HEK293 (cell line): ENCODE results near the gene DENR.

ENCODE experiments used
- CTCF ChIA-PET: fragments of 350-600 bp; formaldehyde crosslinking; extraction: SDS; loops from one replicate; lab custom pipeline; 2021; ENCODE audit warnings: antibody characterized with exemption; lab: Yijun Ruan, JAX
- POLR2A ChIA-PET: fragments of 300-600 bp; formaldehyde crosslinking; extraction: SDS; loops from one replicate; lab custom pipeline; 2020; ENCODE audit warnings: antibody characterized with exemption, inconsistent platforms; lab: Yijun Ruan, JAX
- H3K27ac ChIP-seq: fragments of 200-500 bp; sonication (Bioruptor generic); 2 replicates; pipeline ENCODE4 v1.5.1; 2014; ENCODE audit warnings: low read depth, low read length, control low read depth, inconsistent platforms; ENCODE audit errors: extremely low read depth
- H3K36me3 ChIP-seq, 2 experiments: fragments of 200-500 bp in 1 of 2; sonication (Bioruptor generic) in 1 of 2; 1 replicate in 1 of 2; 2 replicates in 1 of 2; pipeline ENCODE4 v1.5.1; 2014 to 2017; ENCODE audit warnings: inconsistent platforms in 2 of 2, low read length in 2 of 2; ENCODE audit not compliant: control insufficient read depth in 2 of 2, insufficient read depth in 1 of 2
- H3K4me1 ChIP-seq: fragments of 200-500 bp; sonication (Bioruptor generic); 2 replicates; pipeline ENCODE4 v1.5.1; 2014; ENCODE audit warnings: mild to moderate bottlenecking, low read length, inconsistent platforms; ENCODE audit not compliant: control insufficient read depth, insufficient read depth
- H3K4me3 ChIP-seq: 2 replicates; pipeline ENCODE4 v1.5.1; 2011; ENCODE audit warnings: low read depth, mild to moderate bottlenecking, control low read depth, low read length, moderate library complexity
- H3K9me3 ChIP-seq: fragments of 200-500 bp; sonication (Bioruptor generic); 2 replicates; pipeline ENCODE4 v1.5.1; 2014; ENCODE audit warnings: low read depth, low read length, inconsistent platforms; ENCODE audit not compliant: control insufficient read depth, insufficient read depth
- BCL11A ChIP-seq: fragments of 450-650 bp; formaldehyde crosslinking; IDR thresholded peaks from 2 replicates; pipeline ENCODE4 v1.5.1; 2016; ENCODE audit warnings: low read depth, missing biosample characterization, missing genetic modification characterization
- MYNN ChIP-seq: fragments of 450-650 bp; formaldehyde crosslinking; IDR thresholded peaks from 2 replicates; pipeline ENCODE4 v1.5.1; 2016; ENCODE audit warnings: missing biosample characterization, missing genetic modification characterization, borderline replicate concordance
- PRDM10 ChIP-seq: fragments of 450-650 bp; formaldehyde crosslinking; IDR thresholded peaks from 2 replicates; pipeline ENCODE4 v1.5.1; 2016; ENCODE audit warnings: missing biosample characterization, missing genetic modification characterization
- PRDM4 ChIP-seq: fragments of 450-650 bp; formaldehyde crosslinking; IDR thresholded peaks from 2 replicates; pipeline ENCODE4 v1.5.1; 2017; ENCODE audit warnings: missing biosample characterization, missing genetic modification characterization
- REST ChIP-seq: fragments of 450-650 bp; formaldehyde crosslinking; IDR thresholded peaks from 2 replicates; pipeline ENCODE4 v1.5.1; 2016; ENCODE audit warnings: missing biosample characterization, missing genetic modification characterization
- YY2 ChIP-seq: fragments of 450-650 bp; formaldehyde crosslinking; IDR thresholded peaks from 2 replicates; pipeline ENCODE4 v1.5.1; 2016; ENCODE audit warnings: missing biosample characterization, missing genetic modification characterization
- ZFHX2 ChIP-seq: fragments of 450-650 bp; formaldehyde crosslinking; conservative IDR thresholded peaks from 2 replicates; pipeline ENCODE4 v1.5.1; 2016; ENCODE audit warnings: missing biosample characterization, missing genetic modification characterization
- ZNF132 ChIP-seq: fragments of 450-650 bp; formaldehyde crosslinking; IDR thresholded peaks from 2 replicates; pipeline ENCODE4 v1.5.1; 2017; ENCODE audit warnings: missing biosample characterization, missing genetic modification characterization, borderline replicate concordance
- ZNF266 ChIP-seq: fragments of 450-650 bp; formaldehyde crosslinking; IDR thresholded peaks from 2 replicates; pipeline ENCODE4 v1.5.1; 2016; ENCODE audit warnings: missing biosample characterization, missing genetic modification characterization, low read depth
- ZNF335 ChIP-seq: fragments of 450-650 bp; formaldehyde crosslinking; conservative IDR thresholded peaks from 2 replicates; pipeline ENCODE4 v1.5.1; 2016; ENCODE audit warnings: missing biosample characterization, missing genetic modification characterization
- ZNF354C ChIP-seq: fragments of 450-650 bp; formaldehyde crosslinking; IDR thresholded peaks from 2 replicates; pipeline ENCODE4 v1.5.1; 2016; ENCODE audit warnings: missing biosample characterization, missing genetic modification characterization, low read depth, borderline replicate concordance
- ZNF362 ChIP-seq: fragments of 450-650 bp; formaldehyde crosslinking; IDR thresholded peaks from 2 replicates; pipeline ENCODE4 v1.5.1; 2016; ENCODE audit warnings: missing biosample characterization, missing genetic modification characterization
- ZNF488 ChIP-seq: fragments of 450-650 bp; formaldehyde crosslinking; IDR thresholded peaks from 2 replicates; pipeline ENCODE4 v1.5.1; 2016; ENCODE audit warnings: missing biosample characterization, missing genetic modification characterization
- ZNF624 ChIP-seq: fragments of 450-650 bp; formaldehyde crosslinking; IDR thresholded peaks from 2 replicates; pipeline ENCODE4 v1.5.1; 2017; ENCODE audit warnings: missing biosample characterization, missing genetic modification characterization
- ZNF747 ChIP-seq: fragments of 450-650 bp; formaldehyde crosslinking; IDR thresholded peaks from 2 replicates; pipeline ENCODE4 v1.5.1; 2016; ENCODE audit warnings: missing biosample characterization, missing genetic modification characterization
- ZNF830 ChIP-seq: fragments of 450-650 bp; IDR thresholded peaks from 2 replicates; pipeline ENCODE4 v1.5.0; 2018; ENCODE audit warnings: missing biosample characterization, missing genetic modification characterization, low read depth, mild to moderate bottlenecking, moderate library complexity
- TF ChIP-seq, protein P1 (sequence below): fragments of 450-650 bp; formaldehyde crosslinking; IDR thresholded peaks from 2 replicates; pipeline ENCODE4 v1.5.1; 2016; ENCODE audit warnings: missing biosample characterization, missing genetic modification characterization, borderline replicate concordance
- TF ChIP-seq, protein P2 (sequence below): fragments of 450-650 bp; formaldehyde crosslinking; IDR thresholded peaks from 2 replicates; pipeline ENCODE4 v1.5.1; 2016; ENCODE audit warnings: missing biosample characterization, missing genetic modification characterization
- TF ChIP-seq, protein P3 (sequence below): fragments of 450-650 bp; formaldehyde crosslinking; IDR thresholded peaks from 2 replicates; pipeline ENCODE4 v1.5.1; 2016; ENCODE audit warnings: missing biosample characterization, missing genetic modification characterization

Gene DENR

DNA sequence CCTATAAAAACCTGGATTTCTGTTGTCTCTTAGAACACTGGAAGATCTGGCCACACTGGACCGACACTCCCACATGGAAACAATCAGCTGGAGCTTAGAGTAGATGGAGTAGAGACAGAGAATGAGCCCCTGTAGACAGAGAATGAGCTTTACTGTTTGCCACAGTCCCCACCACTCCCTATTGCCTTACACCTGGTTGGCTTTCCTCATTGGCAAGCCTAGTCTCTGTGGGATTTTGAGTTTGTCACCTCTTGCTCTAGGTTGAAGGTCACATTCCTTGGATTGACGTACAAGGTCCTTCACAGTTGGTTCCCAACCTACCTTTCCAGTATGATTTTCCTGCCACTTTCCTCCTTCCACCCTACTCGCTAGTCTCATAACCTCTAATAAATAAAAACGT, 20.0 kb upstream of the DENR start:
- POLR2A ChIA-PET = no interaction called here
- H3K36me3 ChIP-seq = no peaks in the 10 kb centered on the region
- CTCF ChIA-PET = no interaction called here

More for the DNA sequence above, 20.0 kb upstream of the DENR start:
- Histone ChIP-seq H3K27ac (no peak overlapping the region), H3K4me3 (no peak overlapping the region), H3K9me3 (no peaks in the 10 kb centered on the region), H3K4me1 (no peaks in the 10 kb centered on the region)
- no peak for TF ChIP-seq ZNF266 (tag by site-specific recombination)
- TF ChIP-seq ZNF354C (tag by site-specific recombination) = no peak
- no peak for TF ChIP-seq REST (tag by site-specific recombination)
- no peak for TF ChIP-seq ZFHX2
- TF ChIP-seq, protein P1, sequence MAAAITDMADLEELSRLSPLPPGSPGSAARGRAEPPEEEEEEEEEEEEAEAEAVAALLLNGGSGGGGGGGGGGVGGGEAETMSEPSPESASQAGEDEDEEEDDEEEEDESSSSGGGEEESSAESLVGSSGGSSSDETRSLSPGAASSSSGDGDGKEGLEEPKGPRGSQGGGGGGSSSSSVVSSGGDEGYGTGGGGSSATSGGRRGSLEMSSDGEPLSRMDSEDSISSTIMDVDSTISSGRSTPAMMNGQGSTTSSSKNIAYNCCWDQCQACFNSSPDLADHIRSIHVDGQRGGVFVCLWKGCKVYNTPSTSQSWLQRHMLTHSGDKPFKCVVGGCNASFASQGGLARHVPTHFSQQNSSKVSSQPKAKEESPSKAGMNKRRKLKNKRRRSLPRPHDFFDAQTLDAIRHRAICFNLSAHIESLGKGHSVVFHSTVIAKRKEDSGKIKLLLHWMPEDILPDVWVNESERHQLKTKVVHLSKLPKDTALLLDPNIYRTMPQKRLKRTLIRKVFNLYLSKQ (tag by site-specific recombination) = no peak
- no peak for TF ChIP-seq ZNF830 (tag by site-specific recombination)
- TF ChIP-seq ZNF488 (tag by site-specific recombination) = no peak
- TF ChIP-seq ZNF747 (tag by site-specific recombination) = no peak
- no peak for TF ChIP-seq BCL11A (tag by site-specific recombination)
- TF ChIP-seq PRDM4 (tag by site-specific recombination) = no peak
- no peak for TF ChIP-seq ZNF624 (tag by site-specific recombination)
- TF ChIP-seq ZNF335 = no peak
- TF ChIP-seq YY2 (tag by site-specific recombination) = no peak
- no peak for TF ChIP-seq ZNF362 (tag by site-specific recombination)
- no peak for TF ChIP-seq ZNF132
- TF ChIP-seq, protein P2, sequence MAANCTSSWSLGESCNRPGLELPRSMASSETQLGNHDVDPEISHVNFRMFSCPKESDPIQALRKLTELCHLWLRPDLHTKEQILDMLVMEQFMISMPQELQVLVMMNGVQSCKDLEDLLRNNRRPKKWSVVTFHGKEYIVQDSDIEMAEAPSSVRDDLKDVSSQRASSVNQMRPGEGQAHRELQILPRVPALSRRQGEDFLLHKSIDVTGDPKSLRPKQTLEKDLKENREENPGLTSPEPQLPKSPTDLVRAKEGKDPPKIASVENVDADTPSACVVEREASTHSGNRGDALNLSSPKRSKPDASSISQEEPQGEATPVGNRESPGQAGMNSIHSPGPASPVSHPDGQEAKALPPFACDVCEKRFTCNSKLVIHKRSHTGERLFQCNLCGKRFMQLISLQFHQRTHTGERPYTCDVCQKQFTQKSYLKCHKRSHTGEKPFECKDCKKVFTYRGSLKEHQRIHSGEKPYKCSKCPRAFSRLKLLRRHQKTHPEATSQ = no peak
- TF ChIP-seq, protein P3, sequence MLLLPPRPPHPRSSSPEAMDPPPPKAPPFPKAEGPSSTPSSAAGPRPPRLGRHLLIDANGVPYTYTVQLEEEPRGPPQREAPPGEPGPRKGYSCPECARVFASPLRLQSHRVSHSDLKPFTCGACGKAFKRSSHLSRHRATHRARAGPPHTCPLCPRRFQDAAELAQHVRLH (tag by site-specific recombination) = no peak
- no peak for TF ChIP-seq PRDM10 (tag by site-specific recombination)
- no peak for TF ChIP-seq MYNN (tag by site-specific recombination)
